Endothelial cell of umbilical vein (primary cell): ENCODE data around the gene FOXB1. TPM values are rescaled to one million over a fixed set of nuclear protein-coding genes. Genes with fewer than 3 reads are reported as not detected.

Experiments used
- BruUV-seq: library from RNA; stranded (reverse); fragments of 400-500 nt; replicated peaks from 2 replicates; lab custom pipeline; 2021; lab: Mats Ljungman, UMichigan
- CTCF ChIA-PET: fragments of 300-600, 350-600 bp; sonication (Branson Sonifier 250); formaldehyde crosslinking; loops from one replicate; lab custom pipeline; 2021; ENCODE audit warnings: antibody characterized with exemption, inconsistent platforms; lab: Charles Lee
- POLR2A ChIA-PET: fragments of 300-600, 350-600 bp; sonication (Branson Sonifier 250); formaldehyde crosslinking; loops from one replicate; lab custom pipeline; 2021; ENCODE audit warnings: antibody characterized with exemption, inconsistent platforms; lab: Charles Lee
- DNase-seq: peaks from one replicate; pipeline ENCODE4 v3.0.0-alpha.2; 2011; ENCODE audit warnings: low read depth, low spot score
- FAIRE-seq: peaks from 2 replicates; lab custom pipeline; 2011; peaks lifted over from hg19 to GRCh38; lab: Jason Lieb, UNC
- H2AFZ ChIP-seq: 2 replicates; pipeline ENCODE4 v1.6.0; 2012; ENCODE audit warnings: low read depth, low read length, control low read depth, inconsistent platforms
- H3K27ac ChIP-seq: 2 replicates; pipeline ENCODE4 v1.5.1; 2011; ENCODE audit warnings: low read depth, mild to moderate bottlenecking, control low read depth, low read length, moderate library complexity; ENCODE audit not compliant: insufficient read depth
- H3K27me3 ChIP-seq, 2 experiments: 2 replicates each; pipeline versions ENCODE4 v1.6.0 to v1.6.1; 2011; ENCODE audit warnings: low read length in 2 of 2, mixed read lengths in 1 of 2; ENCODE audit not compliant: control insufficient read depth in 2 of 2, insufficient read depth in 2 of 2
- H3K36me3 ChIP-seq, 2 experiments: 2 replicates in 1 of 2; 3 replicates in 1 of 2; pipeline ENCODE4 v1.5.1; 2011; ENCODE audit warnings: low read length in 2 of 2, mild to moderate bottlenecking in 1 of 2, moderate library complexity in 1 of 2; ENCODE audit not compliant: control insufficient read depth in 2 of 2, insufficient read depth in 2 of 2; ENCODE audit errors: extremely low read depth in 1 of 2
- H3K4me1 ChIP-seq: 3 replicates; pipeline ENCODE4 v1.5.1; 2011; ENCODE audit warnings: mild to moderate bottlenecking, low read length; ENCODE audit not compliant: control insufficient read depth, insufficient read depth; ENCODE audit errors: extremely low read depth
- H3K4me2 ChIP-seq: 2 replicates; pipeline ENCODE4 v1.6.1; 2011; ENCODE audit warnings: low read length, control low read depth, mixed read lengths; ENCODE audit not compliant: insufficient read depth
- H3K4me3 ChIP-seq, 3 experiments: fragments of 200-600 bp in 1 of 3; sonication (generic), shearing (Covaris generic) in 1 of 3; replicated peaks in 1 of 3; 2 replicates each; pipeline ENCODE4 v1.5.1; 2011 to 2016; ENCODE audit warnings: control low read depth in 3 of 3, low read length in 3 of 3, mild to moderate bottlenecking in 2 of 3, inconsistent platforms in 1 of 3, low read depth in 1 of 3, moderate library complexity in 1 of 3; ENCODE audit not compliant: insufficient read depth in 1 of 3
- H3K79me2 ChIP-seq: 2 replicates; pipeline ENCODE4 v1.6.0; 2012; ENCODE audit warnings: low read length, inconsistent platforms; ENCODE audit not compliant: control insufficient read depth, insufficient read depth
- H3K9ac ChIP-seq: replicated peaks from 2 replicates; pipeline ENCODE3; 2011; ENCODE audit warnings: low read length, control low read depth; ENCODE audit not compliant: insufficient read depth; ENCODE audit errors: extremely low read depth
- H3K9me1 ChIP-seq: replicated peaks from 3 replicates; pipeline ENCODE4 v1.6.0; 2011; ENCODE audit warnings: mild to moderate bottlenecking, low read length; ENCODE audit not compliant: control insufficient read depth, insufficient read depth; ENCODE audit errors: extremely low read depth
- H3K9me3 ChIP-seq: replicated peaks from 2 replicates; pipeline ENCODE4 v1.5.1; 2012; ENCODE audit warnings: low read length, inconsistent platforms; ENCODE audit not compliant: control insufficient read depth, insufficient read depth
- H4K20me1 ChIP-seq: replicated peaks from 2 replicates; pipeline ENCODE3; 2011; ENCODE audit warnings: mild to moderate bottlenecking, low read length; ENCODE audit not compliant: control insufficient read depth, insufficient read depth; ENCODE audit errors: extremely low read depth
- EZH2 ChIP-seq: IDR thresholded peaks from 2 replicates; pipeline ENCODE4 v1.6.1; 2012; ENCODE audit warnings: borderline replicate concordance, low read depth, mild to moderate bottlenecking, moderate library complexity, low read length, inconsistent platforms; ENCODE audit not compliant: severe bottlenecking
- FOS ChIP-seq: IDR thresholded peaks from 2 replicates; pipeline ENCODE4 v1.6.1; 2011; ENCODE audit warnings: mild to moderate bottlenecking, low read length, moderate library complexity, borderline replicate concordance; ENCODE audit not compliant: insufficient read depth
- JUN ChIP-seq: IDR thresholded peaks from 2 replicates; pipeline ENCODE4 v1.6.1; 2011; ENCODE audit warnings: borderline replicate concordance, low read depth; ENCODE audit not compliant: insufficient read length, insufficient read depth
- MAX ChIP-seq: IDR thresholded peaks from 2 replicates; pipeline ENCODE4 v1.6.1; 2011; ENCODE audit not compliant: insufficient read depth, insufficient read length
- POLR2AphosphoS5 ChIP-seq: IDR thresholded peaks from 2 replicates; pipeline ENCODE4 v1.6.1; 2012; ENCODE audit warnings: low read depth, mild to moderate bottlenecking, control low read depth, low read length, moderate library complexity; ENCODE audit not compliant: insufficient read depth
- dilution Hi-C: fragments of 300-500 bp; cut with MboI; formaldehyde crosslinking; loops from one replicate; pipeline ENCODE4 v1.15.0; 2019; ENCODE audit warnings: low sequenced_read_pairs; ENCODE audit not compliant: extremely low pct_ligation_motif_present
- intact Hi-C: fragments of 100-400 bp; cut with micrococcal nuclease; formaldehyde crosslinking; loops from one replicate; pipeline ENCODE4 v1.10.0; 2022
- polyA plus RNA-seq, 4 experiments: library from polyadenylated mRNA; depleted of rRNA in 3 of 4; stranded (reverse) in 3 of 4; unstranded in 1 of 4; fragments of >200 nt; gene quantifications; 2 replicates each; pipeline versions ENCODE4 v1.2.1 to v1.2.3, GENCODE V29; 2011 to 2012; ENCODE audit warnings: missing spikeins in 1 of 4
- total RNA-seq: library from RNA; stranded (reverse); gene quantifications from 2 replicates; pipeline ENCODE4 v1.2.3, GENCODE V29; 2021

FOXB1 gene
- total and polyA plus RNA-seq, 2 donors (not counting 3 experiments of a cell fraction or from before 2014, with no cell fraction given) = not detected

GRCh38 chr15:60001610-60002527 is 2.2 kb upstream of the FOXB1 start:
- ChIA-PET POLR2A (no interaction called here), CTCF (no interaction called here)
- Histone ChIP-seq H3K79me2 (no peaks in the 10 kb centered on the region), H3K36me3 (no peaks in the 10 kb centered on the region), H3K9me3 (no peaks in the 10 kb centered on the region), H3K27me3 (peaks cover 97 to 99% of the 10 kb centered on the region in 2 experiments), H3K4me1 (peaks cover 8% of the 10 kb centered on the region), H4K20me1 (no peaks in the 10 kb centered on the region), H3K27ac (no peak overlapping the region), H3K4me2 (no peak overlapping the region), H3K4me3 (no peak overlapping the region), H2AFZ (no peak overlapping the region), H3K9ac (no peak overlapping the region), H3K9me1 (no peaks in the 10 kb centered on the region)
- no peak for DNase-seq
- no peak for FAIRE-seq
- BruUV-seq = no TSS peak
- TF ChIP-seq JUN (no peak), MAX (no peak), EZH2 (peak; percentile 84)
- intact Hi-C loops (loop anchor here (5.0 kb wide), 1 partner anchor 310 kb away; no protein-coding TSS in a partner anchor), dilution Hi-C loops (no loop called here)

- Histone ChIP-seq H3K4me2 (no peak overlapping the region), H3K9me1 (no peaks in the 10 kb centered on the region), H3K9me3 (no peaks in the 10 kb centered on the region), H3K36me3 (no peaks in the 10 kb centered on the region), H3K27me3 (peaks cover 92 to 99% of the 10 kb centered on the region in 2 experiments), H4K20me1 (no peaks in the 10 kb centered on the region), H3K27ac (no peak overlapping the region), H3K4me3 (no peak overlapping the region), H3K79me2 (no peaks in the 10 kb centered on the region), H2AFZ (no peak overlapping the region), H3K4me1 (peaks cover 8% of the 10 kb centered on the region), H3K9ac (no peak overlapping the region)
- dilution Hi-C loops = no loop called here
- intact Hi-C loops = loop anchor here (5.0 kb wide), 1 partner anchor 310 kb away; no protein-coding TSS in a partner anchor
- ChIA-PET CTCF (interaction anchor here (1.7 kb wide), 1 partner anchor 13 kb away, joined by 4 read pairs; no protein-coding TSS in a partner anchor), POLR2A (no interaction called here)
- TF ChIP-seq JUN (no peak), FOS (no peak), EZH2 (peak; percentile 83), POLR2AphosphoS5 (no peak)
- no peak for FAIRE-seq
- no TSS peak for BruUV-seq
- DNase-seq = no peak
Measured at GRCh38 chr15:60002528-60003218, 1.4 kb upstream of the FOXB1 start.
